Stimulated activated CD8-positive, alpha-beta memory T cell treated with anti-CD3 and anti-CD28 coated beads, Interleukin-15, amount 100 ng/mL, for 1 hour (primary cell): ENCODE results near the gene ACD.

ENCODE experiments used
- DNase-seq: peaks from one replicate; pipeline ENCODE4 v3.0.0-alpha.2; 2020; ENCODE audit warnings: low read depth

Gene ACD

DNA sequence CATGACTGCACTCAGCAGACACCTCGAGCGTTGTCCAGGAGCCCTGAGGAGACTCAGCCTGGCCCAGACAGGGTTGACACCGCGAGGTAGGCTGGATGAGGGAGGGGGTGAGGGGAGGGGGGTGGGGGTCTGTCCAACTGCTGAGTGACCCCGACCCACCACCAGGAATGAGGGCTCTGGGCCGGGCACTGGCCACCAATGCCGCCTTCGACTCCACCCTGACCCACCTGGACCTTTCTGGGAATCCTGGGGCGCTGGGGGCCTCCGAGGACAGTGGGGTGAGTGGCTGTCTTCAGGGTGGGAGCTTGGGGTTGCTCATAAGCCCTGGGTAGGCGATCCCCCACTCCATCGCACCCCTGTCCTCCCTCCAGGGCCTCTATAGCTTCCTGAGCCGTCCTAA is 12.4 kb downstream of the ACD start:
- DNase-seq, result no peak

DNA sequence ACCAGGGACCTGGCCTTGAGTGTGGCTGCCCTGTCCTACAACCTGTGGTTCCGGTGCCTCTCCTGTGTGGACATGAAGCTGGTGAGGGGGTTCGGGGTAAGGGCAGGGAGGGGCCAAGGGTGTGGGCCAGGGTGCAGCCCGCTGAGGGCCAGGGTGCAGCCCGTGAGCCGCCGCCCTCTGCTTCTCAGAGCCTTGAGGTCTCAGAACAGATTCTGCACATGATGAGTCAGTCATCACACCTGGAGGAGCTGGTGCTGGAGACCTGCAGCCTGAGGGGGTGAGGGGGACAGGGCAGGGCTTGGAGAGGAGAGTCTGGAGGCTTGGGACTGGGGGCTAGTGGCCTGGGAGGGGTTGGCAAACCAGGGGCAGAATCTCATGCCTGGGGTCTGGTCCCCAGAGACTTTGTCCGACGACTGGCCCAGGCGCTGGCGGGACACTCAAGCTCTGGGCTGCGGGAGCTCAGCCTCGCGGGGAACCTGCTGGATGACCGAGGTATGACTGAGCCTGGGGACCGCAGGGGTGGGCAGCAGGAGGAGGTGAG is 12.9 kb downstream of the ACD start:
- DNase-seq, result no peak

DNA sequence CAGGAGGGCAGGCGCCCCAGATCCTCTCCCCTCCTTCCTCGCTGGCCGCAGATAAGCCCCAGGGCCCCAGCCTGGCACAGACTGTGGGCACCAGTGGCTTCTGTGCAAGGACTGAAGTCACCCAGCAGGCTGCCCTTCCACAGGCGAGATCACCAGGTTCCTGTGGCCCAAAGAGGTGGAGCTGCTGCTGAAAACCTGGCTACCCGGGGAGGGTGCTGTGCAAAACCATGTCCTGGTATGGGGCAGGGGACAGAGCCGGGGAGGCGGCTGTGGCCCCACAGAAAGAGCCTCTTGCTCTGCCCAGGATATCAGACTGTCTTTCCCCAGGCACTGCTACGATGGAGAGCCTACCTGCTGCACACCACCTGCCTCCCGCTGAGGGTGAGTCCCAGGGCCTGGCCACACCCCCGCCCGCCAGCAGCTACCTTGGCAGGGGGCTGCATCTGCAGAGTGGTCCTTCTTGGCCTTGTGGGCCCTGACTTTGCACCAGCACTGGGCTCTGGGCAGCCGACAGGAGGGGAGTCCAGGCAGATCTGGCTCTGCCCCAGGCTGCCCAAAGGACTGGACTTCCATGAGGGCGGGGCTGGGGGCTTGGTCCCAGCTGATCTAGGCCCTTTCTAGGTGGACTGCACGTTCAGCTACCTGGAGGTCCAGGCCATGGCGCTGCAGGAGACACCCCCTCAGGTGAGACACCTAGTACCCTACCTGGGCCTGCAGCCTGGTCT is 14.5 kb downstream of the ACD start:
- DNase-seq, result no peak

DNA sequence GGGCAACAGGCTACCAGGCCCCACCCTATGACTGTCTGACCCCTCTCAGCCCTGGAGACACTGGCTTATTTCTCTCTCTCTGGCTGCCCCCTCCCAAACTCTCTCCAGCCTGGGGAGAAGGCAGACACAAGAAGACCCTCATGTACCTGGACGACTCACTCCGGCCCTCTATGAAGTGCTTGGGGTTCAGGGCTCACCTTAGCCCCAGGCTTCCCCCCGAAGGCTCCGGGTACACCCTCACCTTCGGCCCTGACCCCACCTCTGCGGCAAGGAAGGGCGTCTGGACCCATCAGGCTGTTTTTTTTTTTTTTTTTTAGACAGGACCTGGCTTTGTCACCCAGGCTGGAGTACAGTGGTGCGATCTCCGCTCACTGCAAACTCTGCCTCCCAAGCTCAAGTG is 16.0 kb downstream of the ACD start:
- no peak for DNase-seq

DNA sequence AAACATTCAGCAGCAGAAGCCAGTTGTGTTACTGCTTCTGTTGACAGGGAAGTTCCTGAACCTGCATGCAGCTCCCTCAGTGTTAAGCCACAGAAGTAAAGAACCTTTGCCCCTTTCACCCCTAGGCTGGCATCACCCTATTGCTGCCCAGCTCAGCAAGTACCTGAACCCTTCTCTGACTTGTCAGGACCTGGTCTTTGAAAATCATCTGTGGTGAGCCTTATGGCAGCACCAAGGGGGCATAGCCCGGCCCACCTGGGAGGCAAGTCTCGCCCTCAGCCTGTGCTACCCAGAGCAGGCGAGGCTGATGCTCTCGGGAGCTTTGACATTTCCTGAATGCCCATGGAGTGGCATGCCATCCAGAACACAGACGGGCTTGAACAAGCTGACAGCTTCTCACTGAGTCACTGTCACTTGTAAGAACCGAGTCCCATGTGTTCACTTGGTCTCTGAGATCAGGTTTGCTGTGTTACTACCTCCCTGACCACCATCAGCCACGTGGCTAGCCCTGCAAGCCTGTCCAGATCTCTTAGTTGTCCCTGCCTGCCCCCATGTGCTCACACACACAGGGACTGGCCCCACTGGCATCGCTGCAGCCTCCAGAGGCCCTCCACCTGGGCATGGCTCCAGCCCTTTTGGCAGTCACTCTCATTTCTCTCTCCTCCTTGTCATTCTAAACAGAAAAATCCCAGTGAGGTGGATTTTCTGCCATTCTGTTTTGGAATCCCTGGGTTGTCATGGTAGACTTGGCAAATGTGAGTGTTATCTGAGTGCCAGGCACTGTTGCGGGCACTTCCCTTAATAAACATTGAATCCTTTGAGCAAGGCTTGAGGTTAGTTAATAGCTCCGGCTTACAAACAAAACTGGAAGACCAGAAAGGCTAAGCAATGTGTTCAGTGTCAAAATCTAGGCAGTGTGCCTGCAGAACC is 18.0 kb downstream of the ACD start:
- DNase-seq, result no peak

DNA sequence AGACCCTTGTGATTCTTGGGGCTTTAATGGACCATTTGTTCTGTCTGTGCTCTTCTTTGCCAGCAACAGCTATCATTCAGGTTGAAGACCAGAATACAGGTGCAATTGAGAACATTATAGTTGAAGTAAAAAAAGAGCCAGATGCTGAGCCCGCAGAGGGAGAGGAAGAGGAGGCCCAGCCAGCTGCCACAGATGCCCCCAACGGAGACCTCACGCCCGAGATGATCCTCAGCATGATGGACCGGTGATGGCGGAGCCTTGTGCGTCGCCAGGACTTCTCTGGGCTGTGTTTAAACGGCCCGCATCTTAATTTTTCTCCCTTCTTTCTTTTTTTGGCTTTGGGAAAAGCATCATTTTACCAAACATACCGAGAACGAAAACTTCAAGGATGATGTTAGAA is 22.4 kb downstream of the ACD start:
- DNase-seq, result no peak

DNA sequence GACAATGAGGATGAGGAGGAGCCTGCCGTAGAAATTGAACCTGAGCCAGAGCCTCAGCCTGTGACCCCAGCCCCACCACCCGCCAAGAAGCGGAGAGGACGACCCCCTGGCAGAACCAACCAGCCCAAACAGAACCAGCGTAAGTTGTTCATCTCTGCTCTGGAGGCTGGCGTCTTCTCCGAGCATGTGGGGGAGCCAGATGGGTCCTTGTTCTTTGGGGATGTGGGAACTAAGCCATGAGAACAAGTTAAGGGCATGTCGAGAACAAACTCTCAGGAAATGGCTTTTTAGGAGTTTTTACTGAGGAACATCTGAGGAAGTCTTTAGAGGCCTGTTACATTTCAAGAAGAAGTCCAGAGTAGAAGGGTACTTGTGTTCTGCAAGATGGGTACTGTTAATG is 23.3 kb downstream of the ACD start:
- no peak for DNase-seq

DNA sequence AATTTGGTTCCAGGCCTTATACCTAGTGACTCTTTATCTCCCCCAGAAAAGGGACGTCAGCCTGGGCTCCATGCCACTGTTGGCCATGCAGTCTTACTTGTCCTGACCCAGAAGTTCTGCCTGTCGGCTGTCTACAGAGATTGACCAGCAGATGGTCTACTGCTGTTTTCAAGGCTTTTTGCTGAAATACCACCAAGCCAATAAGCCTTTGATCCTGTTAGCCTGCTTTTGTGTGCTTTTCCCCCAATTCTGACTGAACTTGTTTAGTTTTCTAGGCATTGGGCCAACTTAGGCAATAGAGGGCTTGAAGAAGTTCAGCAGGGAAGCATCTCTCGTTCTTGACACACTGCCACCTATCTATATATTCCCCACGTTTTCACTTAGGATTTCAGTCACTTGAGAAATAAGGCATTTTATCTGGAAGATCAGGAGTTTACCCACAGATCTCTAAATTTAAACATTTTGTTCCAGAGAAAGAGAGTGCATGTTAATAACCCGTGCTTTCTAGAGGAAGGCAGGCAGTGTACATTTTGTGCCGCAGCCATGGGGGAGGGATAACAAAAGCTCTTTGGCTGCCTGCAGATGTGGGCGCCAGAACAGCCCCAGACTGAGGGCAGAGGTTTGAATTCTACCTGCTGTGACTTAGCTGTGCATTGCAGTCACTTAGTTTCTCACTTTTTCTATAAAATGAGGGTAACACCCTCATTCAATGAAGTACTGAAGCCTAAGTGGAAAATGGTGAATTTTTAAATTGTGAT is 27.5 kb downstream of the ACD start:
- no peak for DNase-seq

DNA sequence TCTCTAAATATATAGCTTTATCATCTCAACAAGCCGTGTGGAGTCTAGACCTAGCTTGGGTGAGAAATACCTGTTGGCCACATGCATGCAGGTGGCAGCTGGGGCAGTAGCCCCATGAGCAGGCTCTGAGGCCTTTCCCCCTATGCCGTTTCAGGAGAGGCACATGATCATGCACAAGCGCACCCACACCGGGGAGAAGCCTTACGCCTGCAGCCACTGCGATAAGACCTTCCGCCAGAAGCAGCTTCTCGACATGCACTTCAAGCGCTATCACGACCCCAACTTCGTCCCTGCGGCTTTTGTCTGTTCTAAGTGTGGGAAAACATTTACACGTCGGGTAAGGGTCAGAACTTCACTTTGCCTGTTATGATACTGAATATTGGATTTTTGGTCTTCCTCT is 31.8 kb downstream of the ACD start:
- no peak for DNase-seq

DNA sequence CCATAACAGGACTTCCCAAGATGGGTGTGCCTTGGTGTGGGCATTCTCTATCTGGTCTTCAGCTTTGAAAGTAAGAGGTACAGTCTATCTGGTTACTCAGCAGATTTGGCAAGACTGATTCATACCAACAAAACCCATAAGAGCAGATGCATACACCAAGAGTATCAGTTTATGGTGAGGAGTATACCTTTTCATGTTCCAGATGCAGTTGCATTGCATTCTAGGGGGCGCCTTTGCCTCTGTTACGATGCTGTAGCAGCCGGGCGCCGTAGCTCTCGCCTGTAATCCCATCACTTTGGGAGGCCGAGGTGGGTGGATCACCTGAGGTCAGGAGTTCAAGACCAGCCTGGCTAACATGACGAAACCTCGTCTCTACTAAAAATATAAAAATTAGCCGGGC is 46.3 kb downstream of the ACD start:
- DNase-seq, result no peak

DNA sequence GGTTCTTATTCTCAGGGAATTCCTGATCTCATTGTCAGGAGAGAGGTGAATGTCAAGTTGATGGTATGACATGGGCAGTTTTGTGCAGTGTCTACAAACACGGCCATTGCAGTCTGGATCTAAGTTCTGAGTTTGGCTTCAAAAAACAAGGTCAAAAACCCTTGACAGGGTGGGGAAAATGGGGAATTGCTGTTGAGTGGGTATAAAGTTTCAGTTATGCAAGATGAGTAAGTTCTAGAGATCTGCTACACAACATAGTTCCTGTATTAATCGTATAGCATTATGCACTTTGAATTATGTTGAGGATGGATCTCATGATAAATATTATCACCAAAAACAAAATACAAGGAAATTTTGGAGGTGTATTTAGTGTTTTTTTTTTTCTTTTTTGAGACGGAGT is 51.7 kb downstream of the ACD start:
- DNase-seq, result no peak
